ENCODE measurements around the gene NFKBIL1.

GRCh38 chr6:31579546-31580437 lies 32.4 kb downstream of the NFKBIL1 start:
- TF ChIP-seq, protein P1, sequence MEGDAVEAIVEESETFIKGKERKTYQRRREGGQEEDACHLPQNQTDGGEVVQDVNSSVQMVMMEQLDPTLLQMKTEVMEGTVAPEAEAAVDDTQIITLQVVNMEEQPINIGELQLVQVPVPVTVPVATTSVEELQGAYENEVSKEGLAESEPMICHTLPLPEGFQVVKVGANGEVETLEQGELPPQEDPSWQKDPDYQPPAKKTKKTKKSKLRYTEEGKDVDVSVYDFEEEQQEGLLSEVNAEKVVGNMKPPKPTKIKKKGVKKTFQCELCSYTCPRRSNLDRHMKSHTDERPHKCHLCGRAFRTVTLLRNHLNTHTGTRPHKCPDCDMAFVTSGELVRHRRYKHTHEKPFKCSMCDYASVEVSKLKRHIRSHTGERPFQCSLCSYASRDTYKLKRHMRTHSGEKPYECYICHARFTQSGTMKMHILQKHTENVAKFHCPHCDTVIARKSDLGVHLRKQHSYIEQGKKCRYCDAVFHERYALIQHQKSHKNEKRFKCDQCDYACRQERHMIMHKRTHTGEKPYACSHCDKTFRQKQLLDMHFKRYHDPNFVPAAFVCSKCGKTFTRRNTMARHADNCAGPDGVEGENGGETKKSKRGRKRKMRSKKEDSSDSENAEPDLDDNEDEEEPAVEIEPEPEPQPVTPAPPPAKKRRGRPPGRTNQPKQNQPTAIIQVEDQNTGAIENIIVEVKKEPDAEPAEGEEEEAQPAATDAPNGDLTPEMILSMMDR (IDR thresholded peaks at IDR 0.05; ENCODE audit: low read depth, low read length): no peak
- no peak for TF ChIP-seq EZH2phosphoT487 (IDR thresholded peaks at IDR 0.05; ENCODE audit: low read depth)

Data from OCI-LY3 (cell line).